ENCODE data around the gene RTL10.
"Not testable (repeated sequence)": the region's sequence is repeated elsewhere in the genome, so short reads cannot be mapped to it uniquely, and the experiment has no call there.

The RTL10 gene

GRCh38 chr22:19884161-19884953 is 29.7 kb upstream of the RTL10 start:
- DNase-seq = no peak
- no peak for ATAC-seq
- Mint-ChIP-seq H3K27me3 (no peaks in the 10 kb centered on the region), H3K36me3 (ENCODE audit: low read depth) (no peaks in the 10 kb centered on the region), H3K9me3 (no peaks in the 10 kb centered on the region), H3K27ac (no peak overlapping the region), H3K4me3 (no peak overlapping the region), H3K4me1 (peaks cover 25% of the 10 kb centered on the region)

- H3K27me3 Mint-ChIP-seq, H3K4me3 Mint-ChIP-seq: not testable (repeated sequence)
- peaks cover 25% of the 10 kb centered on the region for H3K4me1 Mint-ChIP-seq
Measured at GRCh38 chr22:19883446-19883845, 28.8 kb upstream of the RTL10 start.

GRCh38 chr22:19882446-19883381 is 28.0 kb upstream of the RTL10 start:
- Mint-ChIP-seq H3K27me3 (no peaks in the 10 kb centered on the region), H3K4me1 (peaks cover 22% of the 10 kb centered on the region), H3K4me3 (no peak overlapping the region), H3K9me3 (no peaks in the 10 kb centered on the region), H3K27ac (no peak overlapping the region), H3K36me3 (ENCODE audit: low read depth) (no peaks in the 10 kb centered on the region)
- DNase-seq (no peak), ATAC-seq (no peak)

More at GRCh38 chr22:19883446-19883845, 28.8 kb upstream of the RTL10 start:
- H3K9me3 Mint-ChIP-seq; H3K36me3 Mint-ChIP-seq (ENCODE audit: low read depth); H3K27ac Mint-ChIP-seq; DNase-seq; ATAC-seq: not testable (repeated sequence)

GRCh38 chr22:19880786-19881569 is 26.3 kb upstream of the RTL10 start:
- DNase-seq (no peak), ATAC-seq (no peak)
- no peaks in the 10 kb centered on the region for H3K27me3 Mint-ChIP-seq
- H3K9me3 Mint-ChIP-seq = no peaks in the 10 kb centered on the region
- H3K27ac Mint-ChIP-seq = no peak overlapping the region
- H3K4me3 Mint-ChIP-seq = no peak overlapping the region
- H3K4me1 Mint-ChIP-seq = peaks cover 5% of the 10 kb centered on the region
- no peaks in the 10 kb centered on the region for H3K36me3 Mint-ChIP-seq (ENCODE audit: low read depth)

GRCh38 chr22:19879992-19880785 is 25.5 kb upstream of the RTL10 start:
- Mint-ChIP-seq H3K36me3 (ENCODE audit: low read depth) (no peaks in the 10 kb centered on the region), H3K27ac (no peak overlapping the region), H3K9me3 (no peaks in the 10 kb centered on the region), H3K27me3 (no peaks in the 10 kb centered on the region), H3K4me3 (no peak overlapping the region), H3K4me1 (no peaks in the 10 kb centered on the region)
- ATAC-seq (no peak), DNase-seq (no peak)

GRCh38 chr22:19879643-19879991 is 24.9 kb upstream of the RTL10 start:
- no peaks in the 10 kb centered on the region for H3K36me3 Mint-ChIP-seq (ENCODE audit: low read depth)
- peaks cover under 1% of the 10 kb centered on the region for H3K4me1 Mint-ChIP-seq
- ATAC-seq (no peak), DNase-seq (no peak)
- H3K4me3 Mint-ChIP-seq = no peak overlapping the region
- H3K9me3 Mint-ChIP-seq = no peaks in the 10 kb centered on the region
- H3K27ac Mint-ChIP-seq = no peak overlapping the region
- H3K27me3 Mint-ChIP-seq = no peaks in the 10 kb centered on the region

GRCh38 chr22:19879246-19879570 is 24.5 kb upstream of the RTL10 start:
- no peak for DNase-seq

GRCh38 chr22:19878461-19879245 is 24.0 kb upstream of the RTL10 start:
- DNase-seq (no peak), ATAC-seq (no peak)
- peaks cover 3% of the 10 kb centered on the region for H3K4me1 Mint-ChIP-seq
- H3K9me3 Mint-ChIP-seq = no peaks in the 10 kb centered on the region
- H3K36me3 Mint-ChIP-seq (ENCODE audit: low read depth) = no peaks in the 10 kb centered on the region
- no peaks in the 10 kb centered on the region for H3K27me3 Mint-ChIP-seq
- no peak overlapping the region for H3K27ac Mint-ChIP-seq
- no peak overlapping the region for H3K4me3 Mint-ChIP-seq

More at GRCh38 chr22:19879246-19879570, 24.5 kb upstream of the RTL10 start:
- Mint-ChIP-seq H3K4me1 (peaks cover 3% of the 10 kb centered on the region), H3K36me3 (ENCODE audit: low read depth) (no peaks in the 10 kb centered on the region), H3K27ac (no peak overlapping the region), H3K9me3 (no peaks in the 10 kb centered on the region), H3K4me3 (no peak overlapping the region), H3K27me3 (no peaks in the 10 kb centered on the region)
- ATAC-seq = no peak

GRCh38 chr22:19877626-19878339 is 23.1 kb upstream of the RTL10 start:
- DNase-seq (no peak), ATAC-seq (no peak)
- no peaks in the 10 kb centered on the region for H3K27me3 Mint-ChIP-seq
- H3K27ac Mint-ChIP-seq = no peak overlapping the region
- no peaks in the 10 kb centered on the region for H3K9me3 Mint-ChIP-seq
- H3K4me3 Mint-ChIP-seq = no peak overlapping the region
- H3K36me3 Mint-ChIP-seq (ENCODE audit: low read depth) = no peaks in the 10 kb centered on the region
- peaks cover 3% of the 10 kb centered on the region for H3K4me1 Mint-ChIP-seq

- peaks cover 3% of the 10 kb centered on the region for H3K4me1 Mint-ChIP-seq
- H3K4me3 Mint-ChIP-seq = no peak overlapping the region
- no peaks in the 10 kb centered on the region for H3K36me3 Mint-ChIP-seq (ENCODE audit: low read depth)
- H3K27me3 Mint-ChIP-seq = no peaks in the 10 kb centered on the region
- ATAC-seq (no peak), DNase-seq (no peak)
- no peak overlapping the region for H3K27ac Mint-ChIP-seq
- no peaks in the 10 kb centered on the region for H3K9me3 Mint-ChIP-seq
Measured at GRCh38 chr22:19876941-19877625, 22.4 kb upstream of the RTL10 start.

GRCh38 chr22:19876314-19876940 is 21.8 kb upstream of the RTL10 start:
- no peak overlapping the region for H3K27ac Mint-ChIP-seq
- H3K27me3 Mint-ChIP-seq = no peaks in the 10 kb centered on the region
- peaks cover 3% of the 10 kb centered on the region for H3K4me1 Mint-ChIP-seq
- ATAC-seq (no peak), DNase-seq (no peak)
- no peaks in the 10 kb centered on the region for H3K36me3 Mint-ChIP-seq (ENCODE audit: low read depth)
- no peak overlapping the region for H3K4me3 Mint-ChIP-seq
- no peaks in the 10 kb centered on the region for H3K9me3 Mint-ChIP-seq

Data from activated naive CD8-positive, alpha-beta T cell treated with anti-CD3 and anti-CD28 coated beads, Interleukin-2, amount 50 U/mL, for 24 hours (primary cell).